Skeletal muscle tissue (tissue), 4 donors: Measurements from ENCODE around the gene LAGE3. TPM values are rescaled to one million over a fixed set of nuclear protein-coding genes. Genes with fewer than 3 reads are reported as not detected.

Experiments used
- H3K27ac ChIP-seq: one replicate; pipeline ENCODE4 v1.7.0; 2013; ENCODE audit warnings: mild to moderate bottlenecking, low read depth, low read length, inconsistent platforms
- H3K27me3 ChIP-seq, 3 donors: one replicate each; pipeline ENCODE4 v1.7.0; 2013; ENCODE audit warnings: low read length in 3 of 3; ENCODE audit not compliant: control insufficient read depth in 3 of 3, insufficient read depth in 3 of 3
- H3K36me3 ChIP-seq, 3 donors: one replicate each; pipeline ENCODE4 v1.7.0; 2013; ENCODE audit warnings: low read length in 3 of 3; ENCODE audit not compliant: control insufficient read depth in 3 of 3, insufficient read depth in 3 of 3
- H3K4me1 ChIP-seq, 3 donors: one replicate each; pipeline ENCODE4 v1.7.0; 2013; ENCODE audit warnings: low read length in 3 of 3, mild to moderate bottlenecking in 3 of 3; ENCODE audit not compliant: control insufficient read depth in 3 of 3, insufficient read depth in 3 of 3
- H3K4me3 ChIP-seq, 3 donors: one replicate each; pipeline ENCODE4 v1.7.0; 2013; ENCODE audit warnings: low read length in 3 of 3
- H3K9ac ChIP-seq, 3 donors: one replicate each; pipeline ENCODE4 v1.7.0; 2013; ENCODE audit warnings: low read length in 3 of 3, mild to moderate bottlenecking in 3 of 3, moderate library complexity in 2 of 3, low read depth in 1 of 3
- H3K9me3 ChIP-seq, 3 donors: one replicate each; pipeline ENCODE4 v1.7.0; 2013; ENCODE audit warnings: low read length in 3 of 3; ENCODE audit not compliant: control insufficient read depth in 3 of 3
- total RNA-seq: library from RNA; depleted of rRNA; stranded (reverse); fragments of >200 nt; gene quantifications from one replicate; pipeline ENCODE4 v1.2.3, GENCODE V29; 2014
- donor health status: Osteomylitis.

Gene LAGE3
- 12.0 TPM for total RNA-seq

- Histone ChIP-seq H3K4me1 (peaks cover 7 to 27% (median 11%) of the 10 kb centered on the region in 3 donors), H3K9ac (peak within 1 kb of the TSS; percentile 20 to 74 (median 70)), H3K36me3 (peaks cover 0 to 4% (median 0%) of the 10 kb centered on the region in 3 donors), H3K9me3 (no peaks in the 10 kb centered on the region), H3K4me3 (peak within 1 kb of the TSS; percentile 66 to 73 (median 71)), H3K27ac (peak within 1 kb of the TSS; percentile 82), H3K27me3 (no peaks in the 10 kb centered on the region)
Measured at GRCh38 chrX:154478728-154479622, at the start of gene LAGE3. Gene LAGE3 (minus strand): TSS chrX:154479281. CDS start chrX:154478915, 366 bp downstream.

GRCh38 chrX:154526901-154527675 lies 48.0 kb upstream of the LAGE3 start:
- H3K27ac ChIP-seq, result peak overlapping the region; percentile 76
- peak overlapping the region; percentile 68 to 79 (median 77) for H3K9ac ChIP-seq
- H3K9me3 ChIP-seq, result no peaks in the 10 kb centered on the region
- H3K4me1 ChIP-seq, result peaks cover 8 to 9% (median 8%) of the 10 kb centered on the region in 3 donors
- H3K4me3 ChIP-seq, result peak overlapping the region; percentile 62 to 65 (median 64)
- H3K27me3 ChIP-seq, result no peaks in the 10 kb centered on the region
- no peaks in the 10 kb centered on the region for H3K36me3 ChIP-seq

- Histone ChIP-seq H3K9me3 (no peaks in the 10 kb centered on the region), H3K27me3 (no peaks in the 10 kb centered on the region), H3K4me1 (peaks cover 8 to 9% (median 8%) of the 10 kb centered on the region in 3 donors), H3K27ac (no peak overlapping the region), H3K4me3 (no peak overlapping the region), H3K36me3 (no peaks in the 10 kb centered on the region), H3K9ac (no peak overlapping the region)
Measured at GRCh38 chrX:154525606-154526490, 46.8 kb upstream of the LAGE3 start.

- H3K9me3 ChIP-seq, result no peaks in the 10 kb centered on the region
- no peak overlapping the region for H3K9ac ChIP-seq
- H3K27ac ChIP-seq, result no peak overlapping the region
- H3K4me1 ChIP-seq, result peaks cover 11 to 16% (median 13%) of the 10 kb centered on the region in 3 donors
- H3K4me3 ChIP-seq, result no peak overlapping the region
- no peaks in the 10 kb centered on the region for H3K27me3 ChIP-seq
- H3K36me3 ChIP-seq, result no peaks in the 10 kb centered on the region
Measured at GRCh38 chrX:154519389-154519788, 40.3 kb upstream of the LAGE3 start.

GRCh38 chrX:154517101-154517781 lies 38.2 kb upstream of the LAGE3 start:
- peak overlapping the region; percentile 80 for H3K27ac ChIP-seq
- no peaks in the 10 kb centered on the region for H3K36me3 ChIP-seq
- H3K27me3 ChIP-seq, result no peaks in the 10 kb centered on the region
- H3K9me3 ChIP-seq, result no peaks in the 10 kb centered on the region
- peak overlapping the region in 2 of 3 donors; percentile 55 to 85 for H3K9ac ChIP-seq
- H3K4me1 ChIP-seq, result peaks cover 11 to 16% (median 13%) of the 10 kb centered on the region in 3 donors
- peak overlapping the region; percentile 76 to 80 (median 79) for H3K4me3 ChIP-seq

GRCh38 chrX:154516656-154517100 lies 37.6 kb upstream of the LAGE3 start:
- peak overlapping the region; percentile 55 to 86 (median 85) for H3K9ac ChIP-seq
- H3K27ac ChIP-seq, result peak overlapping the region; percentile 80
- H3K27me3 ChIP-seq, result no peaks in the 10 kb centered on the region
- no peaks in the 10 kb centered on the region for H3K9me3 ChIP-seq
- no peaks in the 10 kb centered on the region for H3K36me3 ChIP-seq
- peaks cover 11 to 16% (median 13%) of the 10 kb centered on the region in 3 donors for H3K4me1 ChIP-seq
- peak overlapping the region; percentile 76 to 80 (median 79) for H3K4me3 ChIP-seq

- H3K4me3 ChIP-seq, result peak within 1 kb of the TSS; percentile 79 to 82 (median 79)
- no peaks in the 10 kb centered on the region for H3K9me3 ChIP-seq
- H3K4me1 ChIP-seq, result peaks cover 11 to 16% (median 13%) of the 10 kb centered on the region in 3 donors
- no peaks in the 10 kb centered on the region for H3K27me3 ChIP-seq
- peak within 1 kb of the TSS; percentile 86 to 88 (median 87) for H3K9ac ChIP-seq
- H3K27ac ChIP-seq, result peak within 1 kb of the TSS; percentile 91
- no peaks in the 10 kb centered on the region for H3K36me3 ChIP-seq
Measured at GRCh38 chrX:154515966-154516655, 37.0 kb upstream of the LAGE3 start, which contains the start of gene FAM3A. Gene FAM3A (minus strand): TSS chrX:154516232. CDS start chrX:154515772, 460 bp downstream.

GRCh38 chrX:154515090-154515965 lies 36.2 kb upstream of the LAGE3 start:
- Histone ChIP-seq H3K27ac (peak overlapping the region; percentile 91), H3K9me3 (no peaks in the 10 kb centered on the region), H3K27me3 (no peaks in the 10 kb centered on the region), H3K36me3 (no peaks in the 10 kb centered on the region), H3K4me1 (peaks cover 11 to 16% (median 13%) of the 10 kb centered on the region in 3 donors), H3K4me3 (peak overlapping the region; percentile 78 to 82 (median 79)), H3K9ac (peak overlapping the region; percentile 84 to 88 (median 87))
